GM18498 (cell line): ENCODE measurements around the gene HMCN2.

Experiments
- ATAC-seq: cut with Tn5 transposase; IDR thresholded peaks from one replicate; pipeline ENCODE4 v1.9.1; 2021; ENCODE audit warnings: mild to moderate bottlenecking, moderate library complexity; ENCODE audit not compliant: unreplicated experiment

The HMCN2 gene

GRCh38 chr9:130288926-130289690, 23.5 kb downstream of the HMCN2 start:
- no peak for ATAC-seq

- ATAC-seq: no peak
Measured at GRCh38 chr9:130289711-130290241, 24.2 kb downstream of the HMCN2 start.

DNA sequence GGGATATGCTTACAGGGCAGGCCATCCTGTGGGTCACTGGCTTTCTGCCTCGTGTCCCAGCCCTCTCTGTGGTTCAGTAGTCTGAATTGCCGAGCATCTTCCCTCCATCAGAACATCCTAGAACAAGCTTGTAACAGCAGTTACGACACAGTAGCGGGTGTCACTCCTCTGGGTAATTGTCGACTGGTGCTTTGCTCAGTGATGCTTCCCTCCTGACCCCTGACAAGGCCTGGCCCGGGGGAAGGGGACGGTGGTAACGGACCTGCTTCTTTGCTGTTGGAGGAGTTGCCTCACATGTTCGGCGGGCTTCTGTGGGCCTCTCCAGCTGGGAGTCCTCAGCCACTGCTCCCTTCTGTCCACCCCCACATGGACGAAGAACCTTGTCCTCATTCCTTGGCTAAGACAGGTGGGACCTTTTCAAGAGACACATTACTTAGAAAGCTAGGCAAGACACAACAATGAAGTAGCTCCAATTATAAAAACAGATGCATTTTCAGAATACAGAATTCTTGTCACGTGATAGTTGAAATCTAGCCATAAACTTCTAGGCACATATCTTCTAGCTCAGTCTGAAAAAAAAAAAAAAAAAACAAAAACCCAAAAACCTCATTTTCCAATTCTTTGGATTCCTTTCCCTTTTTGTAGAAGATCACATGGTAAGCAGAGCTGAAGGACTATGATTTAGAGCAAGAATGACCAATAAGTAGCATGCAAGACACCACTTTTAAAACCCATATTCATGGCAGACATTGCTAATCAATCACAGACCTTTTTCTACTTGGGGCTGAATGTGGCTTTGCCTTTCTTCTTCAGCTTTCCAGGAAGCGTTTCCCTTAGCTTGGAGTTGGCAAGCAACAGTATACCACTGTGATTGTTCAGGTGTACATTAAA, 25.0 kb downstream of the HMCN2 start:
- no peak for ATAC-seq

DNA sequence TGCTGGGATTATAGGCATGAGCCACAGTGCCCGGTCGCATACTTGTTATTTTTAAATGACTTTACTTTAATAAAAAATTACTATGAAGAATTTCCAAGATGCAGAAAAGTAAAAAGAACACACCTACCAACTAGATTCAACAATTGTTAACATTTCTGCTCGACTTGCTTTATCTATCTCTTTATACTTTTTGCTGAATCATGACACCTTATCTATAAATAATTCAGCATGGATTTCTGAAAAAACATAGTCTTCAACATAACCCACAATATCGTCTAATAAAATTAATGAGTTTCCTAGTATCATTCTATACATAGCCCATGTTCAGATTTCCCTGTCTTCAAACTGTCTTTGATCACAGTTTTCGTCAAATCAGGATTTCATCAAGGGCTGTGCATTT, 25.9 kb downstream of the HMCN2 start:
- ATAC-seq: no peak

- no peak for ATAC-seq
Measured at GRCh38 chr9:130292106-130292505, 26.5 kb downstream of the HMCN2 start.

DNA sequence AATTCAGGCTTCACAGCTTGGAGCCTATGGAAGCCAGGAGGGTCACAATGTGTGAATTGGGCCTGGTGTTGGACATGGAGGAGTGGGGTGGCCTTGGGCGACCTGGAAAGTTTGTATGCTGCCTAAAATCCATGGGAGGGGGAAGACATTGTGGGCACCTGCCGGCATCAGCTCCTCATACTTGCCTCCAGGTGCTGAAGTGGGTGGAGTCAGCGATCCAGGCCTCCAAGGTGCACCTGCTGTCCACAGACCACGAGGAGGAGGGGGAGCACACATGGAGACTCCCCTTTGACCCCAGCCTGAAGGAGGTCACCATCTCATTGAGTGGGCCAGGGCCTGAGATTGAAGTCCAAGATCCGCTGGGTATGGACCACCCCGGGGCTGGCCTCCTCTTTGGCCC, 29.1 kb downstream of the HMCN2 start:
- no peak for ATAC-seq

GRCh38 chr9:130295431-130295830, 29.9 kb downstream of the HMCN2 start:
- ATAC-seq: no peak

DNA sequence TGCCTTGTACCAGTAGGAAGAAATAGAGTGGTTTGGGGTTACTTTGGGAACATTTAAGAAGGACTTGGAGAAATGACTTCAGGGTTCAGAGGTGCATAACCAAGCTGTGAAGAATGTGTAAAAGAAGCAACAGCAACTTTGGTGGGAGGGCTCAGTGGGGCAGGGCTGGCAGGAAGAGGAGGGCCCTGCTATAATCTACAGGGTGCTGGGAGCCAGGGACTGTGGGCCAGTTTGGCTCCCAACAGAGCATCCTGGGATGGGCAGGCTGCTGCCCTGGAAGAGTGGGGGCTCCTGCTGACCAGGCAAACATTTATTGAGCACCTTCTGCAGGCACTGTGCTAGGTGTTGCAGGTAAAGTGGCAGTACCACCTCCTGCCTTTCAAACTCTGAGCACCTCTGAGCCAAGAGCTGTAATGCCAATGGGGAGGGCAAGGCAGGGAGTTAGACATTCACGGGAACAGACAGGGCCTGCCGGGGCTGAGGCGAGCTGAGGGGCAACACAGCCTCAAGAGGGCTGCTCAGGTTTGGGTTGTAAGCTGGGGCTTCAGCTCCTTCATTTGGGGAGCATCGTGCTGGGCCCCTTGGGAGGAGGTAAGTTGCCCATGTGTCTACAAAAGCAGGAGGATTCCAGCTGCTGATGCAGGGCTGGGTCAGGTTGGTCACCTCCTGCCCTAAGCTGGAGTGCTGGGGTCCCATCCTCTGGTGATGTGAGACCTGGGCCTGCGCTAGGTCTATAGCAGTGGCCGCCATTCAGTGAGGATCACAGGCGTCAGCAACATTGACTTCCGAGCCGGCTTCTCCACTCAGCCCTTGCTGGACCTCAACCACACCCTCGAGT, 30.6 kb downstream of the HMCN2 start:
- ATAC-seq: no peak

GRCh38 chr9:130296783-130297055, 31.2 kb downstream of the HMCN2 start:
- no peak for ATAC-seq

DNA sequence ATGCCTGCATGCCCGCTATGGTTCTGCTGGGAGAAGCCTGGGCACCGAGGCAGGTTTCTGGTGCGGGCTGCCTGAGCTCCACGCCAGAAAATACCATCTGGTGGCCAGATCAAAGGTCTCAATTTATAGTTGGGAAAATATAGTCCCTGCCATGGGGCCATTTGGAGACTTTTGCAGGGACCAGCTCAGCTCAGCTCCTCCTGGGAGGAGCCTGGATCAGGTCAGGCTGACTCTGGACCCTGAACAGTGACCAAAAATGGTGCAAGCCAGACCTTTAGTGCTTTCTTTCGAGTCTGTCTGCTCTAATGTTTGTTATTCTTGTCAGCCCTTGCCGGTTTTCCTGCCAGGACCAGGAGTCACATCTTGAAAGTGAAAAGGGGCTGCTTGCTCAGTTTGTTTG, 31.8 kb downstream of the HMCN2 start:
- no peak for ATAC-seq

GRCh38 chr9:130298662-130299279, 33.2 kb downstream of the HMCN2 start:
- no peak for ATAC-seq

- ATAC-seq: no peak
Measured at GRCh38 chr9:130299785-130300615, 34.4 kb downstream of the HMCN2 start.

- ATAC-seq: no peak
Measured at GRCh38 chr9:130300739-130301138, 35.2 kb downstream of the HMCN2 start.

DNA sequence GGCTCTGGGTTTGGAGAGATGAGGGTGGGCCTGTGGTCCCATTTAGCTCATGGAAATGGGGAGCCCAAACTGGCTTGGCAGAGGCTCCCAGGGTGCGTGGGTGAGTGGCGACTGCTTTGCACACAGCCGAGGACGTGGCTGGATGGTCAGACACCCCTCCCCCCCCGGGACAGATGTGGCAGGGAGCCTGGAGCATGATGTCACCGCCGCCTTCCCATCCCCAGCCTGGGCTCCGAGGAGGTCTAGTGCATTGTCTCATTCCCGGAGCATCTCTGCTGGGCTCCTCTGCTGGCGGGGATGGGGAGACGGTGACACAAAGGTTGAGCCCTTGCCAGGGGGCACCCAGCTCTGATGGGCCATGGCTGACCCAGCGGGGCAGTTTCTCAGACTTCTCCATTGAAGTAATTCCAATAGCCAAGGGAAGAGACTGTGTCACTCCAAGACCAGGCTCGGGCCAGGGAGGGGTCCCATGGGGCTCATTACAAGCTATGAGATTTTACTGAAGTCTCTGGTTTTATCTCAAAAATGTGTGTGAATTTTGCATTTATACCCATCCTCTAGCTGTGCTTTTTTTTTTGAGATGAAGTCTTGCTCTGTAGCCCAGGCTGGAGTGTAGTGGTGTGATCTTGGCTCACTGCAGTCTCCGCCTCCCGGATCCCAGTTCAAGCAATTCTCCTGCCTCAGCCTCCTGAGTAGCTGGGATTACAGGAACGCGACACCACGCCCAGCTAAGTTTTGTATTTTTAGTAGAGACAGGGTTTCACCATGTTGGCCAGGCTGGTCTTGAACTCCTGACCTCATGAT, 36.1 kb downstream of the HMCN2 start:
- ATAC-seq: no peak

GRCh38 chr9:130302785-130303612, 37.4 kb downstream of the HMCN2 start:
- no peak for ATAC-seq

DNA sequence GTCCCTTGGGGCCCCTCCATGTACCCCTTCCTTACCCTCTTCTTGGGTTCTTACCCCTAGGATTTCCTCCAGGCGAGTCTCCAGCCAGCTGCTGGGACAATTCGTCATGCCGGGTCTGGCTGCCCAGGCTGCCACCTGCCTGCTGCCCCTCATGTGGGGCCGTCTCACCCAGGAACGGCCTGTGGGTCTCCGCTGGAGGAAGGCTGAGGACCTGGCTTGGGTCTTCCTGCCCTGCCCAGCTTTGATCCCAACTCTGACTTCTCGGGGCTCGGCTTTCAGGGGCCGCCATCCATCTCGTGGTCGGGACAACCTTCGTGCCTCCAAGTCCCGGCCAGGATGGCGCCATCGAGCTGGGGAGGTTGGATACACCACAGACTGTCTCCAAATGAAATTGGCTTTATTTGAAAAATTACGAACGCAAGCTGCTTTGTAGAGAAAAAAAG, 38.1 kb downstream of the HMCN2 start:
- no peak for ATAC-seq

- ATAC-seq: no peak
Measured at GRCh38 chr9:130304116-130304515, 38.6 kb downstream of the HMCN2 start.

- ATAC-seq: no peak
Measured at GRCh38 chr9:130304643-130305042, 39.1 kb downstream of the HMCN2 start.
